ENCODE measurements around the gene OR2C3. TPM values are rescaled to one million over a fixed set of nuclear protein-coding genes. Genes with fewer than 3 reads are reported as not detected.

Gene OR2C3
- total RNA-seq = not detected
- long read RNA-seq = 0 reads

DNA sequence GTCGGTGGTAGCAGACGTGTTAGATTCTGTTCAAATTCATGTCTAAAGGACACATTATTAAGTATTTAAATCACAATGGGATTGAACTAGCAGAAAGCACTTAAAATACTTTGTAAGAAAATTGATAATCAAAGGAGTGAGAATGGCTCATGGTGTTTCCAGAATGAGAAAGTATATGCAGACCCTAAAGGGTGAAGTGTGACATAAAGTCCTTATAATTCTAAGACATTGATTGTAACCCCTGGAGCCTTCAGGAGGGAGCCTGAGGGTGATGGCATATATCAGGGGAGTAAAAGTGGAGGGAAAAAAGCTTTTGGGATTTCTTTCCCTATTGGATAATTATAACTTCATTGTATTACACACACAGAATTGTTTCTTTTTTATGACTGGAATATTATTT, at the start of gene OR2C3:
TSS of gene OR2C3 (minus strand) at position 101 of the 400 bp plus-strand sequence. CDS start 3,929 bp downstream, outside the sequence.
- no peak for DNase-seq (ENCODE audit: low spot score)
- intact Hi-C loops (cut with DNase I) = no loop called here

DNA sequence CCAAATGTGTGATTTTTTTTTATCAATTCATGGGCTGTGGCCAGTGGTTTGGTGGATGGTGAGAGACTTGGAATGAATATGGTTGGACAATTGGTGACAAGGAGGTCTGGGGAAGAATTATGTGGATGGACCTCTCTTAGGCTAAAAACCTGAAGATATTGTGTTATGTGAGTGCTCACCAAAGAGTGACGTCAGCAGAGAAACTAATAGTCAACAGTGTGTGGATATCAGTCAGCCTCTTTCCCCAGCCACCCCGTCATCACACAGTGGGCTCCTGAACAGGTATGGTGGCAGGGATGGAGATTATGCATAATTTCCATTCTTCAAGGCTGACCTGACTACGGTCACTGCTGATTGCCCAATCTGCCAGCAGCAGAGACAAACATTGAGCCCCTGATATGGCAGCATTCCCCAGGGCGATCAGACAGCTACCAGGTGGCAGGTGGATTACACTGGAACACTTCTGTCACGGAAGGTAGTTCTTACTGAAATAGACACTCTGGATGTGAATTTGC, 42.8 kb upstream of the OR2C3 start:
- no peak for DNase-seq (ENCODE audit: low spot score)
- intact Hi-C loops (cut with DNase I) = no loop called here

DNA sequence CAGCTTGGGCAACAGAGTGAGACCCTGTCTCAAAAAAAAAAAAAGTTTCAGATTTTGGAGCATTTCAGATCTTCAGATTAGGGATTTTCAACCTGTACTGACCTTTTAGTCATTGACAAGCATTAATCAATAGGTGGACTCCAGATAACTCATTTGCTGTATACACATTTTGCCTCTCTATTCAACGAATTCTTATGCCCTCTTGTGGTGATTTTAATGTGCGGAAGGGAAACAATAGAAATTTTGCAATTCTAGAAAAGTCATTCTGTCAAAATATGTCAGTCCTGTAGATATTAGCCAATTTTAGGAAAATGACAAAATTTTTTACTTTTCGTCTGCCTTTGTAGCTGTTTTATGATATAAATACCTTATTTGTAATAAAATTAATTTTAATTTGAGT, 40.3 kb upstream of the OR2C3 start:
- intact Hi-C loops (cut with DNase I) = no loop called here
- DNase-seq (ENCODE audit: low spot score) = no peak

DNA sequence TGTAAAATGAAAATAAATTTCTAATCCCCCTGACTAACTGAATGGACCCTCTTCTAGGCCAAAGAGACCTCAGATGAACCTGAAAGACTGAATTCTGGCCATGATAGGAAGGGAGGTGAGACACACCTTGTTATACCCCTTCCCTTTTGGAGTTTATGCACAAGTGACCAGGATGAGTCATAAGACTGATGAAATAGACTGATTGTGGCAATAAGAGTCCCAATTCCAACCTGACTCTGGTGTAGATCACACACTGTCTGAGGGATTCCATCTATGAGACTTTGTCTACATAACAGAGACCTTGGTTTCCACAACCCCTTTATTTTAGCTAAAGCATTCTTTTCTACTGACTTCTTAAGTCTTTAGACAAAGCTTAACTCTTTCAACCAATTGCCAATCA, 38.4 kb upstream of the OR2C3 start:
- DNase-seq (ENCODE audit: low spot score) = no peak
- intact Hi-C loops (cut with DNase I) = no loop called here

DNA sequence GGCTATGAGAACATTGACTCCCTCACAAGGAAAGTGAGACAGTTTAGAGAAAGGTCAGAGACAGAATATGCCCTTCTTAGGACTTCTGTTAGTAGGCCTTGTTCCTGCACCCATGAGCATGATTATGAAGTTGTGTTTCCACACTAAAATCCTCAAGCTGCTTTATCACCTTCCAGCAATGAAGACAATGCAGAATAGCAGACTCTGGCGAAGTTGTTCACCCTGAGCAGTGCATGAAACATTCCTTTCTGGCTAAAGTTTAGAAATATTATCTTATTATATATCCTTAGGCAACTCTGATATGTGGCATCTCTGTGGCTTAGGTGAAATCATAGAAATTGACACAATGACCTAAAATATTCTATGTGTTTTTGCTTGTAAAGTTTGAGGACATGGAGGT, 38.0 kb upstream of the OR2C3 start:
- intact Hi-C loops (cut with DNase I) = no loop called here
- no peak for DNase-seq (ENCODE audit: low spot score)

DNA sequence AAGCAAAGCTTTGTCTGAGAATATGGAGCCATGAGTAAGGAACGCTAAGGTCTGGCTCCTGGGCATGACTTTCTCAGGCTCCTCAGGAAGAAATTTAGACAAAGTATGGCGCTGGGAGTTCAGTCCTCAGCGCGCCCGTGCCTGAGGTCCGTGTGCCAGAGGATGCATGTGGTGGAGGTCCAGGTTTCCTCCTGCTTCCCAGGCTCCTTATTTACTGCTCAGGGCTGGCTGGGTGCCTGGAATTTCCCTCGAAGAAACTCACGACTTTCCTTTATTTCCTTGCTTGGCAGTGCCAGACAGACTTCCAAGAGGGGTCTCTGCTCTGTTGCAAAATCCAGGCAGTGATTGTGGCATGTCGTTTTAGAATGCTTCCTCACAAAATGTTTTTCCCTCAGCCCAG, 26.0 kb upstream of the OR2C3 start:
- DNase-seq (ENCODE audit: low spot score) = no peak
- intact Hi-C loops (cut with DNase I) = no loop called here

DNA sequence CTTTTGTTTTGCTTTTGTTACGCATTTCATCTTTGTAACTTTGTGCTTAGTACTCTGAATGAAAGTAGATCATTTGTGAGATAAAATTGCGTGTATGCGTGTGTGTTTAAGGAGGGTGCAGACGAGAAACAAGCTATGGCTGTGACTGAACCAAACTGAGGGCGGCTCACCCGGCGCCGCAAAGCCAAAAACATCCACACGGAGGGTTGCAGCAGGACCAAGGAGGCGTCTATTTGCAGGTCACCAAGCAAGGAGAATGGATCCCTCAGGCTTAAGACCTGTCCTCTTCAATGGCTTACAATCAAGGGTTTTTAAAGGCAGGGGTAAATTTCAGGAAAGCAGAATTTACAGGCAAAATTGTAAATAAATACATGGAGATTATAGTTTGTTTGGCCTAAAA, 25.5 kb upstream of the OR2C3 start:
- intact Hi-C loops (cut with DNase I) = no loop called here
- DNase-seq (ENCODE audit: low spot score) = no peak

DNA sequence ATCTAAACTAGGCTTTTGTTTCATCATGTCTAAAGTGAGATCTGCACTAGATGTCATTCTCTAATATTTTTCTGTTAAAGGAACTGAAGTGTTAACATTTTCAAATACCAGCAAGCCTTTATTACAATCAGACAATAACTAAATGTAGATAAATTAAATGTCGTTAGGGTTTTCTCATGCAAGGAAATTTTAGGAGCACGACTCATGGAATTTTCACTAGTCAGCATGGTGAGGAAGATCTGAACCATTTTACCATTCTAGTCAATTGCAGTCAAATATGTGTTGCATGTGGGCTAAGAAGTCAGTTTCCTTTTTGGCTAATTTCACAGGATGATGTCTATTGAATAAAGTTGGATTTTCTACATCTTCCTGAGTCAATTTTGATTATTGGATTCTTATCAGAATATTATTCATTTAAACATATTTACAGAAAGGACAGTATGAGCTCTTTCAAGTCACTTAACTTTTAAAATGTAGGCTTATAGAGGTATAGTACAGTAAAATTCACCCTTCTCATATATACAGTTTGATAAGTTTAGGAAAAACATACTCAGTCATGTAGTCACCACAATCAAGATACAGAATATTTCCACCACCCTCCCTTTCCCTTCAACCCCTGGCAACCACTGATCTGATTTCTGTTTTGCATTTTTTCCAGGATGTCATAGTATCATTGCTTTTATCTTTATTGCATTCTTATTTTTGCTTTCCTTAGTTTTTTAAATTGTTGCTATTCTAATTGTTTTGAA, 21.9 kb upstream of the OR2C3 start:
- no peak for DNase-seq (ENCODE audit: low spot score)
- intact Hi-C loops (cut with DNase I) = no loop called here

DNA sequence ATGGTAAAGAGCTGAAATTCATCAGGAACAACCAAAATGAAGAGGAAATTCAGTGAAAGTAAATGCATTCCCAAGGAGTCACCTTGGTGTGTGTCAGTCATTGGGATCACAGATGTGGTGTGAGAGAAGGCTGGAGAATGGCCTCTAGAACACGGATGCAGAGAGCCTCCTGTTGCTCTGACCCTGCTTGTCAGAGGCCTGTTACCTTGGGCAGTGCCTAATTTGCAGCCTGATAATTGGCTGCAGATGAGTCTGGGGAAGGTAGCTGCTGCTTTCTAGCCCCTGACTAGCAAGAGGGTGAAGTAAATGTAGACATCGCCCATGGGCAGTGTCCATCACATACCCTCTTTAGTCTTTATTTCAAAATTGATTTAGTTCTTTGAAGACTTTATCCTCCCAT, 16.0 kb upstream of the OR2C3 start:
- no peak for DNase-seq (ENCODE audit: low spot score)
- intact Hi-C loops (cut with DNase I) = no loop called here

DNA sequence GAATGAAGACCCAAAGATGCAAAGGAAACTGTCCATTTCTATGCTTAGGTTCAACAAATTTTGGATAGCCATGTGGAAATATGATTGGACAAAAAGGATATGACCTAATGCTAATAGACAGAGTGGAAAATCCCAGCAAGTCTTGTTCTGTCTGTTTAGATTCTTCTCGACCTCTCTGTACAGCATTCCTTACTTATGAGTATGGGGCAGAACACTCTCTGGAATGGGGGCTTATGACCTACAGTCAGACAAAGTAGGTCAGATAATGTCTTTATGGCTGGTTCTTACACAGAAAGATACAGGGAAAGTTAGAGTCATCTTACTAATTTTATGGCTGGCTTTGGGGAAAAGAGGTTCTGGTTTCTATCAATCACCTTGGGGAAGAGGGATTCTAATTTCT, 15.5 kb upstream of the OR2C3 start:
- intact Hi-C loops (cut with DNase I) = no loop called here
- no peak for DNase-seq (ENCODE audit: low spot score)

DNA sequence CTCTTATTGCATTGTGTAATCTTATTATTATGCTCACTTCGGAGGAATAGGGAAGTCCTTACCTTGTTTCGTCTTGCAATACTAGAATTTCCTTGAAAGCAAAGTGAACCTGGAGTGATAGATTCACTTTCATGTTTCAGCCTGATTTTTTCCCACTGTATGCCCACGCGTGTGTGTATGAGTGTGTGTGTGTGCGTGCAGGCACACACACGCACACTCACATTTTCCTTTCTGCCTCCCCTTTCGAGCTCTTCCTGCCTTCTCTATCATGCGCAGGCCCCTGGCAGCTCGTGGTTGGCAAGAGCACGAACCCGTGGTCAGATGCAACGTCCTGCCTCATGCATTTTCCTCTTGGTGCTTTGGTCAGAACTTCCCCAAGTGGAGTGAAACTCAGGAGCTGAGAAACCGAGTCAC, 12.5 kb upstream of the OR2C3 start, which contains the start of gene GCSAML:
TSS of gene GCSAML (plus strand) at position 366 of the 414 bp plus-strand sequence. CDS start 58 bp downstream, outside the sequence.
- DNase-seq (ENCODE audit: low spot score) = no peak
- intact Hi-C loops (cut with DNase I) = no loop called here

DNA sequence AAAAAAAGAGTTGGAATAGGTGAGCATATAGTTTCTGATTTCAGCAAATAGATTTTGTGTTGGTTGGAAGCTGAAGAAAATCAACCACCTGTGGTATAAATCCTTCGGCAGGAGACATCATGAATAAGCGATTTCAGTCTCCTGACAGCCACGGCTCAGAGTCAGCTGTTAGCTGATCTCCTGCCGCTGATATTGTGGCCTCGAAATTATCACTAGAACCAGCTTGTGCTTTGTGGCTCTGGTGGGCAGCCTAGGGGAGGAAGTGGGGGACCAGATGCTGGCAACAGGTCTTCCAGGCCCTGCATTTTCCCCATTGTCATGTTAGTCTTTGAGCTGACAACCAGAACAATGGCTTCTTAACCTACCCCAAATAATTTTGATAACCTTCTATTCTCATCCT, 11.9 kb upstream of the OR2C3 start:
- DNase-seq (ENCODE audit: low spot score) = no peak
- intact Hi-C loops (cut with DNase I) = no loop called here

DNA sequence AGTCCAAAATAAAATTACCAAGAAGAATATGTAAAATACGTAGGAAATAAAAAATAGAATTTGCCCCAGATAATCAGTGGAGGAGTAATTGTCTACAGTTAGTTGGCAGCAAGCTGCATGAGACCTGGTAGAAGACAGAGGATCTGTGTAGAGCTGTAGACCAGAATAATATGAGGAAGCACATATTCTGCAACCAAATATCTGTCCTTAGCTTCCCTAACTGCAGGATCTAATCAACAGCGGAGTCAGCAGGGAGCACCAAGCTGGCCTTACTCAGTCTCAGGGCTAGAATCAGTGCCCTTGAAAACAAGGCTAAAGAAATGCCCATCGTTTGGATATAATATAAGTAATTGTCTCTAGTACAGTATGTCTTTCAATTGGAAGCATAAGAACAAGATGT, 6.6 kb upstream of the OR2C3 start:
- intact Hi-C loops (cut with DNase I) = no loop called here
- no peak for DNase-seq (ENCODE audit: low spot score)

DNA sequence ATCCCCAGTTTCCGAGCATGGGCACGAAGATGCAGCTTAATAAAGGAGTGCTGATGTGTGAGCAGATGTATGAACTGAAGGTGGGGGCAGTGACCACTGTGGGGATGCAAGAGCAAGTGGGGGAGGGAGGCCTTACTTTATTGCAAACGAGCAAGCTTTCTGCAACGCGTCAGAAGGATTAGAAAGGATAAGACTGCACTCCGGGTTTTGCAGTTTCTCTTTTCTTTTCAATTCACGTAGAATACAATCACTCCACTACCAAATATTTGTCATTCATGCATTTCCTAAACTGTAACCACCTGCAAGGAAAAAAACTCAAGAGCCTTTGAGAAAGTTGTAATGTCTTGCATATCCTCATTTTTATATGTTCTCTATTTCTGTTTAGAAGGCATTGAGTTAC, 4.3 kb upstream of the OR2C3 start:
- intact Hi-C loops (cut with DNase I) = no loop called here
- no peak for DNase-seq (ENCODE audit: low spot score)

DNA sequence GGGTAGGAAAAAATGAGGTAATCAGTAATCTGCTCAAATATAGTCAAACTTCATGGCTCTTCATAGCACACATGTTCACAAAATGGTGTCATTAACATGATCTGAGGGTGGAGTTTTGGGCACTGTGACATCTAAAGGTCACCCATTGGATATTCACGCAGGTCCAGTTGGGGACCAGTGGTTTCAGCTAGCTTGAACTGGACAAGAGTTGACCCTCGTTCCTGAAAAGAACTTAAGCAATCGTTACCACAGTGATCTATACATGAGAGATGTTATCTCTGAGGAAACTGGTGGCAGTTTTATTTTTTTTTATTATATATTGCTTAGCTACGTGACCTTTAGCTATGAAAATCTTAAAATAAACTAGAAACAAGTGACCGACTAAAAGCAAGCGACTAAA, 3.0 kb upstream of the OR2C3 start:
- no peak for DNase-seq (ENCODE audit: low spot score)
- intact Hi-C loops (cut with DNase I) = no loop called here

DNA sequence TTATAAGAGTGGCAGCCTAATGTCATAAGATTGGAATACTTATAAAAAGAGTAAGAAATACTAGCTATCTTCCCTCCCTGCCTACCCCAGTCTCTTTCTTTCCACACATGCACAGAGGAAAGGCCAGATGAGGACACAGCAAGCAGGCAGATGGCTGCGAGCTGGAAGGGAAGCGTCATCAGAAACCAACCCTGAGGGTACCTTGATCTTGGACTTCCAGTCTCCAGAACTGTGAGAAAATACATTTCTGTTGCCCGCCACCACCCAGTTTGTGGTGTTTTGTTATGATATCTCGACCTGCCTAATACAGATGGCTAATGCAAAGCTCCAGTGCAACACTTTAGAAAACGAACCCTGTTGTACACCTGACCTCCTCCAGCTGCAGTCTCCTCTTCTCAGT, 2.3 kb upstream of the OR2C3 start:
- intact Hi-C loops (cut with DNase I) = no loop called here
- no peak for DNase-seq (ENCODE audit: low spot score)

DNA sequence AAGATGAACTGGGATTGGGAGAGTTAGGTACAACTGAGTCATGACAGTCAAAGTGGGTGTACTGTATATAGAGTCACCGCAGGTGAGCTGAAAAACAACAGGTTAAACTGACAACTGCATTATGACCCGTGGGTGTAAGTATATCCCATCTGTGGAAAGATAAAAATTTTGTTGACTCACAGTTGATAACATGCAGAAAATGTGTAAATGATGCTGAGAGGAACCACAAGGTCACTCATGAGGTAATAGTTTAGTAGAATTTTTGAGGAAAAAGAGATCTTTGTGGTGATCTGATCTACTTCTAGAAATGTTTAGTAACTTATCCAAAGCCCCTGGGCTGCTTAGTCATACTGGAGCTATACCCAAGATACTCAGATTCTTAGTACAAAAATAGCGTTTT, 838 bp downstream of the OR2C3 start:
- DNase-seq (ENCODE audit: low spot score) = no peak
- intact Hi-C loops (cut with DNase I) = no loop called here

DNA sequence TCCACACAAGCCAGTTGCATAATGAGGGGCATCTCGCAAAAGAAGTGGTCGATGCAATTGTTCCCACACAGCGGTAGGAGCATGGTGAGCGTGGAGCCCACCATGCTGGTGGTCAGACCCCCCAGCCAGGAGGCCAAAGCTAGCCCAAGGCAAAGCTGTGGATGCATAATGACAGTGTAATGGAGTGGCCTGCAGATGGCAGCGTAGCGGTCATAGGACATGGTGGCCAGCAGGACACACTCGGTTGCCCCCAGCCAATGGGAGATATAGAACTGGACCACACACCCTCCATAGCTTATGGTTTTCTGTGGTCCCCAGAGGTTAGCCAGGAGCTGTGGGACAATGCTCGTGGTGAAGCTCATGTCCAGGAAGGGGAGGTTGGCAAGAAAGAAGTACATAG, 4.3 kb downstream of the OR2C3 start:
- DNase-seq (ENCODE audit: low spot score) = no peak
- intact Hi-C loops (cut with DNase I) = no loop called here

DNA sequence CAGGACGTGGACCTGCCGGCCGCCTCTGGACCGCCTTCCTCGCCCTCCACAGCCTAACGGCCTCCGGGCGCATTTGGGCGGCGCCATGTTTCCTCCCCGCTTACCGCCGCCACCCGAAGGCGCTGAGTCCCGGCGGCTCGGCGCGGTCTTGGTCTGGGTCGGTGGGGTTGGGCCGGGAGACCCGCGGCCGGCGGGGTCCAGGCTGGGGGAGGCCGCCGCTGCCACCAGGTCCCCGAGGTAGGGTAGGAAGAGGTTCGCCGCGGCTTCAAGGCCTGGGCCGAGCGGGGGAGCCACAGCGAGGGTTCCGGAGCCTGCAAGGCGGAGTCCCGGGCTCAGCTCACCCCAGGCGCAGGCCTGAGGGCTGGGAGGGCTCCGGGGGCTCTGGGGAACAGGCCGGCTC, 5.5 kb downstream of the OR2C3 start:
- intact Hi-C loops (cut with DNase I) = no loop called here
- no peak for DNase-seq (ENCODE audit: low spot score)

DNA sequence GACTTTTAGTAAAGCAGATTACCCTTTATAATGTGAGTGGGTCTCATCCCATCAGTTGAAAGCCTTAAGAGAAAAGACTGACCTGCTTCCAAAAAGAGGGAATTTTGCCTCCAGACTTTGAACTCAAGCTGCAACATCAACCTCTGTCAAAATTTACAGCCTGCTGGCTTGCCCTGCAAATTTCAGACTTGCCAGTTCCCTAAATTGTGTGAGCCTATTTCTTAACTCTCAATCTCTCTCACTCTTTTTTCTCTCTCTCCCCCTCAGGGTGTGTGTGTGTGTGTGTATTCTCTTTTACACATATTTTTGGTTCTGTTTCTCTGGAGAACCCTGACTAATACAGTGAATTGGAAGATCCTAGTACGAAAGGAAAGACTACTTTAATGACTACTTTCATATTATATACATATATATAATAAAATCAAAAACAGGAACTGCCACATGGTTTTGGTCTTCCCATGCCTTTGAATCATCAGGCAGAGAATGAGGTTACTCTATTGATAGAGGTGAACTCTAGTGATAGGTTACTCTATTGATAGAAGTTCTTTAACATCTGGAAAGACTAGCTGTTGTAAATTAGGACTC, 6.4 kb downstream of the OR2C3 start:
- DNase-seq (ENCODE audit: low spot score) = no peak
- intact Hi-C loops (cut with DNase I) = no loop called here

DNA sequence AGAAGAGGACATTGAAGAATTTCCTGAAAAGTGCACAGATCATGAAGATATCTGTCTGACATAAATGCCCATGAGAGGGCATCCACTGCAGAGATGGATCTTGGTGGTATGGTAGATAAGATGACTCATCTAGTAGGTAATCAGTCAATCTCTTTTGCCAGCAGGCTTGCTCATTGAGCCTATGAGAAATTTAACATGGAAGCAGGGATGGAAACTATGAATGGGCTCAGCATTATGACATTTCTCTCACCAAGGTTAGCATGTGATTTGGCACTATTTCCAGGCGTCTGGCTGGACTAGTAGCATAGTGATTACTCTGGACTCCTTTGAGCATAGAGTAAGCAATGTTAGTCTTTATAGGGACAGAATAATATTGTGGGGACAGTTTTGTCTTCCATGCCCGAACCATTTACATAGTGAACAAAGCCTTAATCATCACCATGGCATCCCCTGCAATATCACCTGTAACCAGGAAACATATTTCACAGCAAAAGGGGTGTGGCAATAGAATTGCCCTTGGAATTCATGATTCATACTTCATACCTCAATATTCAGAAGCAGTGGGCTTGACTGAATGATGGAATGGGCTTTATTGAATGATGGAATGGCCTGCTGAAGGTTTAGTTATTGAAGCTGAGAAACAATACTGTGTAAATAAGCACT, 7.3 kb downstream of the OR2C3 start:
- intact Hi-C loops (cut with DNase I) = no loop called here

More for the DNA sequence above, 7.3 kb downstream of the OR2C3 start:
- no peak for DNase-seq (ENCODE audit: low spot score)

All from cardiac septum (tissue), 1 donor.